DMS 273 treated with DMSO at 0.1 percent for 48 hours (cell line): ENCODE measurements around the gene TMEM140.

ENCODE experiments used
- DNase-seq: peaks from one replicate; lab custom pipeline; 2025; lab: John Stamatoyannopoulos, UW

TMEM140 gene

DNA sequence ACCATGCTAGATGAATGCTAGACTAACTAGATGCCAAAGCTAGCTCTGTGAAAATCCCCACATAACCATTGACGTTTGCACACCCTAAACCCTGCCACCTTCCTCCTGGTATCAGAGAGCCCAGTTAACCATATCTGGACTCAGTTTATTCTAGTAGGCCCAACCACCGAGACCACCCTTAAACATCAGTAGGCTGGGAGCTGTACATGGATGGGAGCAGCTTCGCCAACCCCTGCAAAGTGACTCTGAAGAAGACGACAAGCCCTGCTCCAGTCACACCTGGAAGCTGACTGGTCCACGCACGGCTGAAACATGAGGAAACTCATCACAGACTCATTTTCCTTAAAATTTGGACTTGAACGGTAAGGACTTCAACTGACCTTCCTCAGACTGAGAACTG lies 27.1 kb downstream of the TMEM140 start:
- DNase-seq: no peak

DNA sequence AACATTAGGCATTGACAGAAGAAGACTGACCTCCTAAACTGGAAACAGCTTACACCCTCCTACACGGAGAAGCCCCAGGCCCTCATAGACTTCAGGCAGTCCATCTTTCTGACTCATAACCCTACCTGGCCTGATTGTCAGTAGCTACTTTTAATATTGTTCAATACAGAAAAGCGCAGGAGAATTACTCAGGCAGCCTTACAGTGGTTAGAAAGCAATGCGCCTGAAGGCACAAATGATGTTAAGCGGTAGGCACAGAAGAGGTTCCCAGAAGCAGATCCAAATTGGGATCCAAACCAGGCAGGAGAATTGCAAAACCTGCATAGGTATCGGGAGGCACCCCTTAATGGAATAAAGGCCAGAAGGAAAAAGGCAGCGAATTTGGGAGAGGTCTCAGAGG lies 28.1 kb downstream of the TMEM140 start:
- DNase-seq: no peak

DNA sequence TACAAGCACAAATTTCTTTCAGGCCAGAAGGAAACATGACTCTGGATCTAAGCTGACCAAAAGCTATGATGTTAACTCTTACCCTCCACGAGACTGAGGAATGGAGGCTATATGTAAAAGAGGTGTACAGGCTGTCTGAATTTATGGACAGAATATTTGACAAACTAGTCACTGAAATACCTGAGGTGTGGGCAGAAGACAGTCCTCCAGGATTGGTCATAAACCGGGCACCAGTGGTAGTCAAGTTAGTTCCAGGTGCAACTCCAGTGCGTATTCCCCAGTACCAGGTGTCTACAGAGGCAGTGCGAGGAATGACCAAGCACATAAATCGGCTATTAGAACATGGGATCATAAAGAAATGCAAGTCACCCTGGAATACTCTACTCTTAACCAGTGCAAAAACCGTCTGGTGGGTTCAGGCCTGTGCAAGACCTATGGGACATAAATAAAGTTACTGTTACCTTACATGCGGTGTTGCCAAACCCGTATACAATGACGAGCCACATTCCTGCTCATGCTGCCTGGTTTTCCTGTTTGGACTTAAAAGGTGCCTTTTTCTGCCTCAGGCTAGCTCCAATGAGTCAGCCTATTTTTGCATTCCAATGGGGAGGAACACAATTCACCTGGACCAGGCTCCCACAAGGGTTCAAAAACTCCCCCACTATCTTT lies 29.3 kb downstream of the TMEM140 start:
- no peak for DNase-seq

DNA sequence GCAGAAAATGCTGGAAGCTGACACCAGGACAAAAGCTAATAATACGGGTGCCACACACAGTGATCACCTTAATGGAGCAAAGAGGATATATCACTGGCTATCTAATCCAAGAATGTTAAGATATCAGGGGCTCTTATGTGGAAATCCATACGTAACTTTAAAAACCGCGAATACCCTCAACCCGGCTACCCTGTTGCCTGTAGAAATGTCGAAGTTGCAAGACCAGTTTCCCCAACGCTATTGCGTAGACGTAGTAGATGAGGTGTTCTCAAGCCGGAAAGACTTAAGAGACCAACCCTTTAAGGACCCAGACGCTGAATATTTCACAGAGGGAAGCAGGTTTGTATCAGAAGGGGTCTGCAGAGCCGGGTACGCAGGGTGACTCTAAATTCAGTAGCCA lies 30.5 kb downstream of the TMEM140 start:
- no peak for DNase-seq

DNA sequence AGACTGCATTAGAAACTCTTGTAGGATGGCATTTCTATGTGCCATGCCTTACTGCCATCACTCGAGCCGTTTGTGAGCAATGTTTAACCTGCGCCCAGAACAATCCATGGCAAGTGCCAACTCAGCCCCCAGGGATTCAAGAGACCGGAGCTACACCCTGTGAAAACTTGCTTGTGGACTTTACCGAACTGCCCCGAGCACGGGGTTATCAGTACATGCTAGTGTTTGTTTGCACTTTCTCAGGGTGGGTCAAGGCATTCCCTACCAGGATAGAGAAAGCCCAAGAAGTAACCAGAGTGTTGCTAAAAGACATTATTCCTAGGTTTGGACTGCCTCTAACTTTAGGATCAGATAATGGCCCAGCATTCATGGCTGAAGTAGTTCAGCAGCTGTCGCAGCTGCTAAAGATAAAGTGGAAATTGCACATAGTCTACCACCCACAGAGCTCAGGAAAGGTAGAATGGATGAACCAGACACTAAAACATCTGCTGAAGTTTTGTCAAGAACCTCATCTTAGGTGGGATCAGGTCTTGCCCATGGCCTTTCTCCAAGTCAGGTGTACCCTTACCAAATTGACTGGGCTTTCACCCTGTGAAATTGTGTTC lies 31.6 kb downstream of the TMEM140 start:
- no peak for DNase-seq

DNA sequence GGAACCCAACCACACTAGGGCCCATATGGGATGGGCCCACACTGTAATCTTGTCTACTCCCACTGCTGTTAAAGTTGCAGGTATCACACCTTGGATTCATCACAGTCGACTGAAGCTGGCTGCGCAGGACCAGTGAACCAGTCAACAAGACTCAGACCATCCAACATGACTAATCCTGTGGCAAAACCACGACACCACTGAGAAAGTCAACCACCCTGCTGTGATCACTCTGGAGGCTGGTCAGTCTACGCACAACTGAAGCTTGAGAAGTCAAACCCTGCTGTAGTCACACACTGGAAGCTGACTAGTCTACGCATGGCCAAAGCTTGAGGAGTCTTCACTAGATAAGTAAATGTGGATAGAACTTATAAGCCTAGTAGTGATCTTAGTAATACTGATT lies 32.2 kb downstream of the TMEM140 start:
- no peak for DNase-seq

DNA sequence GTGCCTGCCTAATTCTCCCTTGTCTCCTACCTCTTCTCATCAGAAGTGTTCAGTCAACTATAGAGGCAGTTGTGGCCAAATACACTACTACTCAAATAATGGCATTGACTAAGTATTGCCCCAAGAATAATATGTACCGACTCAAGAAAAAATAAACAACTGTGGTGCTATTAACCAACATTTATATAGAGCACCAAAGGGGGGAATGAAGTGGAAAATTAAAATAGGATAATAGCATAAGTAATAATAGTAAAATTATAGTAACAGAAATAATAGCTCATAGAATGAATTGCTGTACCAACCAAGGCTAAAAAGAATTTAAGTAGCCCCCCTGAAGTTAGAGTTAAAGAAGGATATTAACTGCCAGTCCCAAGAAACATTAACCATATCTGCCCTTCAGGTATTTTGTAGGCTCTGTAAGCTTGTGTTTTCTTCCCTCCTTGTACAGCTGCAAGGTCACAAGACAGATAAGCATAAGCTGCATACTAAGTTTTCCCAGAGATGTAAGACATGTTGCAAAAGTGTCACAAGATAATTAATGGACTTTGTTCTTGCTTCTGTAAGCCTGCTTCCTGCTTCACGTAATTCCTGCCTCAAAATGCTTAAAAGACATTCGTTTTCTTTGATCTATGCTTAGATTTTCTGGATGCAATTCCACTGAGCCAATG lies 33.5 kb downstream of the TMEM140 start:
- DNase-seq: no peak

DNA sequence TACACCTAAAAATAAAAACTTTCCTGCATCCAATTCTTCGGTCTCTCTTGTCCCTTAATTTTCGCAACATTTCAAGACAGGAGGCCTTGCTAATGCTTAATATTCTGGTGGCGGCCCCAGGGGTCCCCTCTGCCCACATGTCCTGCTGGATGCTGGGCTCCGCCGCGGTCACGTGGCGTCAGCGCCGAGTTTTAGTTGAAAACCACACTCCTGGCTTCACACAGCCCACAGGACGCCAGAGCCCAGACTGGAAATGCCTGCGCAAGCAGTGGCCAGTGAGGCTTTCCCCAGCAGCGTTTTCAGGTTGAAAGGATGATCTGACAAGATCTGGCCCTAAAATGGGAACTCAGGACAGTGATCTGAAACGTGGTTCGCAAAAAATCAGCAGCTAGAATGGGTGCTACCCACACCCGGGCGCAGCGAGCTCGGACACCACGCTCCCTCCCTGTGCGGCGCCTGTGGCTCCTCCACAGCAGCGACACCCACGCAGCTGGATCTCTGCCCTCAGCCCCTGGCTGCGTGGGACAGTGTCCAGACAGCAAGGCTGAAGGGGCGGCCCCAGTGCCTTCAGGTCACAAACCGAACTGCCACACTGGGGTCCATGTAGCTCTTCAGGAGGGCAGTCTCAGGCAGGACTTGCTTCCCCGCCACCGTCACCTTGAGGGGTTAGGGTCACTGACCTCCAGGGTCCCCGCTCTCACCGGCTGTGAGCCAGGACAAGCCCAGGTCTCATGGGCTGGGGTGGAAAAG lies 34.2 kb downstream of the TMEM140 start:
- no peak for DNase-seq

DNA sequence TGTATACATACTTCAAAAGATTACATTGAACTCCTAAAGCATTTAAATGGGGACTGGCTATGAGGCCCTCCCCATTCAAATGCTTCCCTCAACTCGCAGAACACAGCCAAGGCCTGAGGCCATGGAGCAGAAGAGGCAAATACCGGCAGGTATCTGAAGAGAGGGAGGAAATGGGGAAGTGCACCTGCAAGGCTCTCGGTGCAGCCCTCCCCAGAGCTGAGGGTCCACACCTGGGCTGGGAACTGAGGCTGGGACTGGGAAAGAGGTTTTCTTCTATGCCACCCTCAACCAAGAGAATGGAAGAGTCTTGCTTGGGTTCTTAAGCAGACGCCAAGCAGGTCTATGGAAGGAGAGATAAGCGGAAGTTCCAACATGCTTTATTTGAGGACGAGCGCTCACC lies 35.6 kb downstream of the TMEM140 start:
- no peak for DNase-seq

DNA sequence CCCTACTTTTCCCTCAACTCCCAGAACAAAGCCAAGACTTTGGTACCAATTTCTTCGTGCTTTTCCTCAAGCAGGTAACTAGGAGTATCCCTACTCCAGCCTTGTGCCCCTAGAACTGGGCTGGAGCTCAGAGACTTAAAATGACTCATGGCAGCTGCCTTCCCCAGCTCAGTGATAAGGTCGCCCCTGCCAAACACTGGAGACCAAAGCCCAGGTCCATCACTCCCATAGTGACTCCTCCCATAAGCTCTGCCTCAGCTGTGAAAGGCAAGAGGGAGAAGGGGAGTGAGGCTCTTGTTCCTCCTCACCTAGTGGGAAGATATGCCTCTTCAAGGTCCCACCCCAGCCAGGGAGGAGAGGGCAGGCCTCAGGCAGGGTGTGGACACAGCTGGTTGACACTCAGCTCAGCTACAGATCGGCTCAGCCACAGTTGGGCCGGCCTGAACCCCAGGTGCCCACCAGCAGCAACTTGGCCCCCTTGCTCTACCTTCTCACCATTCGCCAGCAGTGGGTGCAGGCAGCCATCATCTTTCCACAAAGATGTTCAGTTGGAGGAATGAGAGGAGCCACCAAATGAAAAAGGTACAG lies 36.5 kb downstream of the TMEM140 start:
- DNase-seq: no peak

DNA sequence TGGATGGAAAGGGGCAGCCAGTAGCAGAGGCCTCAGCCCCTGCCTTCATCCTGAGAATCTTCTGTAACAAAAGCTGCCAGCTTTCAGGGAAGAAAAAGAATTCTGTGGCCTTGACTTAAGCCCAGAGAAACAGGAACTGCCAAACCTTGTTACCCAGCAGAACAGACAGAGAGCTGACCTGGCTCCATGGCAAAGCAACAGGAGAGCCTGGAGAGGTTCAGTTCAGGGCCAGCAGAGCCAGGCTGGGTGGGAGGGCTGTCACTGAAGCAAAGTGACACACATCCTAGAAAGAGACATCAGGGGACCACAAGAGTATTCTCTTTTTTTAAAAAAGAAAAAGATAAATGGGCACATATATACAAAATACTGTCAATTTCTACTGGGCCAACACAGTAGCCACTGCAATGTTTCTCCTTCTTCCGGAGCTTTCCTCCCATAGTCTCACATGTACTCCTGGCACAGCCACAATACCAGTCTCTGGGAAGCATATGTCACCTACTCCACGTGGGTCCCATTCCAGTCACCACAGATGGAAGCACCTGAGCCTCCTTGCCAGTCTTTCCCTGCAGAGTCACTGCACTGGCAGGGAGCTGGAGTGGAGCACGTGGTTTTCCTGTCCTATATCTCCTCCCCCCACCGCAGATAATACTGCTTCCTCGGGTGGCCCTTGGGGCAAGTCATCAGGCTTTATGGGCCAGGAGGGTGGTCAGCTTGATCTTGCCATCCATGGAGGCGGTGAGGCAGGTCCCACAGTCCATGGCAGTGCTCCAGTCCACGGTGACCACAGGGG lies 37.8 kb downstream of the TMEM140 start:
- no peak for DNase-seq

DNA sequence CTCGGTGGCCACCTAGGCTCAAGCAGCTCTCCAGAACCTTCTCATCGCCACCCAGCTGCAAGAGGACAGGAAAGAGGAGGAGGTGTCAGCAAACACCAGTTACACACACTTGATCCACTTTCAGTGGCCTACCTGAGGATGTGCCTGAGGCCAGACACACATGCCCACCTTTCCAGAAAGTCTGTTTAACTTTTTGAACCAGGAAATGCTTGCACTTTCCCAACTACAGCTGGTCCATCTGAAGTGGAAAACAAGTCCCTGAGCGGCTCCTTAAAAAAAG lies 38.3 kb downstream of the TMEM140 start:
- no peak for DNase-seq

DNA sequence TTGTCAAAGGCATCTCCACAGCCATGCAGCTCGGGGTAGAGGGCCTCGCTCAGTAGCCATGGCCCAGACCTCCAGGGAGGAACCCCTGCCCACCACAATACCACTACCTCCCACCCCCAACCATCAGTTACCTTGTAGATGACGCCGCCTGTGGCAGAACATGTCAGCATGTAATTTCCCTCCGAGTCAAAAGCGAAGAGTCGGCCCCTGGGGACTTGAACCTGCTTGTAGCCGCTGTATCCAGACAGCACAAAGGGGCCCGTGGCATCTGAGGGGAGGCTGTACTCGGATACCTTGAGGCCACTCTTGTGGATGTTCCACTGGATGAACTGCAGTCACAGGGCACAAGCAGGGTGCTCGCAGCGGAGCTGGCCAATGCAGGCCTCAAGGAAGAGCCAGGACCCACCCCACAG lies 39.0 kb downstream of the TMEM140 start:
- no peak for DNase-seq

DNA sequence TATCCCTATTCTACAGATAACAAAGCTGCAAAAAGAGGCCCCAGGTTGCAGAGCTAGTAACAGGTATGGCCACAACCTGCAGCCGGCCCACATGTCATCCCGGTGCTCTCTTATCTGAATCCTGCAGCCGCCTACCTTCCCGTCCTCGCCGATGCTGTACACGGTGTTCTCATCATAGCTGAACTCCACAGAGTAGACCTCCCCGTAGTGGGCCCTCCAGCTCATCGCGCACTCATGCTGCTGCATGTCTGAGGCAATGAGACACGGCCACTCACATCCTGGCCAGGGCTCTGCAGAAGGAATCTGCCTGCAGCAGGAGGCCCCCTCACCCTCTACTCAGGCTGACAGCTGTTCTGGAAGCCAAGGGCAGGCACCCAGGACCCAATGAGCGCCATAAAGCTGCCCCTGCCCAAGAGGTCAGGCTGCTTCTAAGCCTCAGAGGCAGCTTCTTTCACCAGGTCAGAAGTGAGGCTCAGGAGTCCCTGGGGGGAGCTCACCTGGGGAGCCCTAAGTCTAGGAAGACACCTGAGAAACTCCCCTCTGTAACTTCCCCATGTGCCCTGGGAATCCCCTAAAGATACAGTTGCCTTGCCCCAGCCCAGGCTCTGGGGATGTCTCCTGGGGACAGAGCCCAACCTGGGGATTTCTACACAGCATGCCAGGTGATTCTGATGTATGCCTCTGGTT lies 40.6 kb downstream of the TMEM140 start:
- DNase-seq: no peak

DNA sequence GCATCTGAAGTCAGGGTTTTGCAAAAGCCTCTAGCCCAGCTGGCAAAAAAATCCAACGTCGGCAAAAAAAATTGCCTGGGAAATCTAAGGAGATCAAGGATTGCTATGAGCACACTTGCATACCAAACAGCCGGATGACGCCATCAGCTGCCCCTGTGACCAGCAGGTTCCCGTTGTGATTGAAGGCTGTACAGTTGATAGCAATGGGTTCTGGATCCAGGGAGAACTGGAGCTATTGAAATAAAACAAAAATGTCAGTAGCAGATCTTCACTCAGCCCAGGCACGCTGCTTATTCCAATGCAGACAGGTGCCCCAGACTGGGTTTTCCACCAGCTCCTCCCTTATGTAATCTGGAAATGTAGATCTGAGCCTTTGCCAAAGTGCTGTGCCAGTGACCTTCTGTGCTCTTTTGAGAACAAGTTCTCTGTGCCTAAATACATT lies 41.4 kb downstream of the TMEM140 start:
- no peak for DNase-seq

DNA sequence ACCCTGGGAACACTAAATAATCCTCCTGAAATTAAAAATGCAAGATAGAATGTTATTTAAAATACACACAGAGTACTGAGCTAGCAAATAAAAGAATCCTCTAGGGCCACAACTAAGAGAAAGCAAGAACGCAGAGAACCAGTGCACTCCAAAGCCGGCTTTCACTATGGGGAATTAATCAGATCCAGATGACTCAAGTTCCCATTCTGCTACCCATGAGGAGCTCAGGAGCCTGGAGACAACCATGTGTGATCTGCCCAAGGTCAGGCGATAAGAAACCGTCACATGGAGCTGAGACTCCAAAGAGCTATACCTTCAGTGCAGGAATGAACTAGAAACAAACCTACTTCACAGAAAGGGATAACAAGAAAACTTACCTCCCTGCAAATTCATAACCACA lies 42.1 kb downstream of the TMEM140 start:
- DNase-seq: no peak

DNA sequence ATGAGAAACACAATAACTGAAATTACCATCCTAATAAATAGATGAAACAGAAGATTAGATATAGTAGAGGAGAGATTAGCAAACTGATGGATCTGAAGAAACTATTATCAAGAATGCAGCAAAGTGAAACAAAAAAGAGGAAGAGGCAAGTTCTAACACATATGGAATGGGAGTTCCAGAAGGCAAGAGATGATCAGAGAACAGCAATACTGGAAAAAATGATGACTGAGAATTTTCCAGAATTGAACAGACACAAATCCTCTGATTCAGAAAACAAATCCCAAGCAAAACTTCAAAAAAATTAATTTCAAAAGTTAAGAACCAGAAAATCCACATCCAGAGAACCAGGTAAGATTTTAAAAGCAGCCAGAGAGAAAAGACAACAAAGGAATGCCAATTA lies 42.8 kb downstream of the TMEM140 start:
- DNase-seq: no peak

DNA sequence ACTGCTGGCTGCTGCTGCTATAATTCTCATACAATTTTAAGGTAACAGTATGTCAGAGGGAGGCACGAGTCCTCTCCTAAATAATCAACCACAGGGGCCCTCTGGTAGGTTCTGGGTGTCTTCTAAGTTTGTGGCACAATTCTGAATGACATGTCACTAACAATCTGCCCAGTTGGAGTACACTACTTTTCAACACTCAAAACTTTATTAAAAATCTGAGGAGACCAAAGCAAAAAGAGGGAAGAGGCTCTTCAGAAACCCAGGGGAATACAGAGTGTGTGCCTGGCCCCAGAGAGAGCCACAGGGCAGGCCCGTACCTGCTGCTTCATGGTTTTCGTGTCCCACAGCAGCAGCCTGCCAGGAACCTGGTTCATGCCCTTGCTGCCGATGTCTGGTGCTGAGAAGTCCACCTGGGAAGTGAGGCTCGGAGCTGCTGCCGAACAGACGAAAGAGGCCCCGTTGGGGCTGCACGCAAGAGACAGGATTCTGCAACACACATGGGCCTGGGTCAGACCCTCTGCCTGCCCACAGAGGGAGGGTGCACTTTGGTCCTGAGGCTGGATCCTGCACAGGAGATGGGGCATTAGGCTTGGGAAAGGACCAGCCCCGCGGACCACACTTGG lies 45.2 kb downstream of the TMEM140 start:
- no peak for DNase-seq

DNA sequence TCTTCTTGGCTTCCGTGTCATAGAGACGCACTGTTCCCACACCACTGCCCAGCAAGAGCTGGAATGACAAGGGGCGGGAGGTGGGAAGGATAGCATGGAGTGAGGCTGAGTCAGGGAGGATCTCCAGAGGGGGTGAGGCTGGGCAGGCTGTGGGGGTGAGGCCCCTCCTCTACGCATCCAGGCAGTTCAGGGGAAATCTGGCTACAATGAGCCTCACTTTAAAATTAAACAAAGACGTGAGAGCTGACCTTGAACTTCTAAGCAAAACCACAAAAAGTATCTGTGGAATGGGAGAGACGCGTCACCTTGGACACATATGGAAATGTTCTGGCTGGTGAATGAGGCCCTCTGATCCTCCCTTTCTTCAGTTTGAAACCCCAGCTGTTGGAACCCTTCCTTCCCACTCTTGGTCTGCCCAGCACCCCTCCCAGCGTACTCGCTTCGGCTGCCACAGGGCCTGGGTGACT lies 45.8 kb downstream of the TMEM140 start:
- DNase-seq: no peak

DNA sequence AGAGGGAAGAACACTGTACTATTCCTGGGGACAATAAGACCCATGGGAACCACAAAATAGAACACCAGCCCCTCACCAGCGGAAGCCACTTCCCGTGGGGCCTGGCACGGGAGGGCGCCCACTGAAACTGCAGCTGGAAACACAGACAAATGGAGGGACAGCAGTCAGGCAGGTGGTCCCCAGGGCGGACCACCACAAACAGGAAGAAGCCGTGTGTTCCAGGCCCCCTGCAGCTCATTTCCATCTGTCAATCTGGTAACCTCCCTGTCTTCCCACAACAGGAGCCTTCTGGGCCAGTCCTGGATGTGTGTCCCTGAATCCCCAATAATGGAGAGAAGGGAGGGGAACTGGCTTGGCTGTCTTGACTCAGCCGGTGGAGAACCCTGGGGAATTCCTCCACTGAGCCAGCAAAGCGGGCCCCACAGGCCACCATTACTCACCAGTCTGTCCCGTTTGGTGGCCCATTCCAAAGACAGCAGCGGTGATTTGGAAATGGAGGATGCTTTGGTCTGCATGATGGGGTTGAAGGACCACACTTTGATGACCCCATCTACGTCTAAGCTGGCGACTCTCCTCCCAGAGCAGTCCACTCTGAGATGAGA lies 46.7 kb downstream of the TMEM140 start:
- DNase-seq: no peak
